GM12801 (cell line): ENCODE measurements around the gene UBE2D1.

Experiments
- TF ChIP-seq, protein P1 (sequence below): IDR thresholded peaks from one replicate; pipeline ENCODE4 v1.5.1; 2011; ENCODE audit warnings: control low read depth; ENCODE audit not compliant: insufficient read length; ENCODE audit errors: extremely low read depth

UBE2D1 gene

GRCh38 chr10:58322072-58322834 lies 12.6 kb upstream of the UBE2D1 start:
- TF ChIP-seq, protein P1, sequence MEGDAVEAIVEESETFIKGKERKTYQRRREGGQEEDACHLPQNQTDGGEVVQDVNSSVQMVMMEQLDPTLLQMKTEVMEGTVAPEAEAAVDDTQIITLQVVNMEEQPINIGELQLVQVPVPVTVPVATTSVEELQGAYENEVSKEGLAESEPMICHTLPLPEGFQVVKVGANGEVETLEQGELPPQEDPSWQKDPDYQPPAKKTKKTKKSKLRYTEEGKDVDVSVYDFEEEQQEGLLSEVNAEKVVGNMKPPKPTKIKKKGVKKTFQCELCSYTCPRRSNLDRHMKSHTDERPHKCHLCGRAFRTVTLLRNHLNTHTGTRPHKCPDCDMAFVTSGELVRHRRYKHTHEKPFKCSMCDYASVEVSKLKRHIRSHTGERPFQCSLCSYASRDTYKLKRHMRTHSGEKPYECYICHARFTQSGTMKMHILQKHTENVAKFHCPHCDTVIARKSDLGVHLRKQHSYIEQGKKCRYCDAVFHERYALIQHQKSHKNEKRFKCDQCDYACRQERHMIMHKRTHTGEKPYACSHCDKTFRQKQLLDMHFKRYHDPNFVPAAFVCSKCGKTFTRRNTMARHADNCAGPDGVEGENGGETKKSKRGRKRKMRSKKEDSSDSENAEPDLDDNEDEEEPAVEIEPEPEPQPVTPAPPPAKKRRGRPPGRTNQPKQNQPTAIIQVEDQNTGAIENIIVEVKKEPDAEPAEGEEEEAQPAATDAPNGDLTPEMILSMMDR = no peak

GRCh38 chr10:58322835-58323209 lies 12.0 kb upstream of the UBE2D1 start:
- TF ChIP-seq, protein P1 = no peak

GRCh38 chr10:58326967-58327381 lies 7.8 kb upstream of the UBE2D1 start:
- TF ChIP-seq, protein P1 = no peak

GRCh38 chr10:58328233-58328632 lies 6.6 kb upstream of the UBE2D1 start:
- TF ChIP-seq, protein P1 = no peak

GRCh38 chr10:58330431-58330830 lies 4.4 kb upstream of the UBE2D1 start:
- TF ChIP-seq, protein P1 = no peak

DNA sequence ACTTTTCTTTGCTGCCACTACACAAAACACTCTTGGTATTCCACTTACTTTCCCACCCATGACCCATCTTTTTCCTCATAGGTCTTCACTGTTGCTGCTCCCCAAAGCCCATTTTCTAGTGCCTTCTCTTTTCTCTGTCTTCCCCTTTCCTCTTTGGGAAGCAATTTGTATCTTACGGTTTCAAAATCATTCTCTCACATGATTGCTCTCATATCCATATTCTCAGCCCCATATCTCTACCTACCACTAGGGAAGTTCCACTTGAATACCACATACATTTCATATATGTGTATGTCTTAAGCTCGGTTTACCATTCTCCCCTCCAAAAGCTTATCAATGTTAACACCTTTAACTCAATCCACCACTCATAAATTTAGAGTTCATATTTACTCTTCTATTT lies 3.2 kb upstream of the UBE2D1 start:
- TF ChIP-seq, protein P1 = no peak

DNA sequence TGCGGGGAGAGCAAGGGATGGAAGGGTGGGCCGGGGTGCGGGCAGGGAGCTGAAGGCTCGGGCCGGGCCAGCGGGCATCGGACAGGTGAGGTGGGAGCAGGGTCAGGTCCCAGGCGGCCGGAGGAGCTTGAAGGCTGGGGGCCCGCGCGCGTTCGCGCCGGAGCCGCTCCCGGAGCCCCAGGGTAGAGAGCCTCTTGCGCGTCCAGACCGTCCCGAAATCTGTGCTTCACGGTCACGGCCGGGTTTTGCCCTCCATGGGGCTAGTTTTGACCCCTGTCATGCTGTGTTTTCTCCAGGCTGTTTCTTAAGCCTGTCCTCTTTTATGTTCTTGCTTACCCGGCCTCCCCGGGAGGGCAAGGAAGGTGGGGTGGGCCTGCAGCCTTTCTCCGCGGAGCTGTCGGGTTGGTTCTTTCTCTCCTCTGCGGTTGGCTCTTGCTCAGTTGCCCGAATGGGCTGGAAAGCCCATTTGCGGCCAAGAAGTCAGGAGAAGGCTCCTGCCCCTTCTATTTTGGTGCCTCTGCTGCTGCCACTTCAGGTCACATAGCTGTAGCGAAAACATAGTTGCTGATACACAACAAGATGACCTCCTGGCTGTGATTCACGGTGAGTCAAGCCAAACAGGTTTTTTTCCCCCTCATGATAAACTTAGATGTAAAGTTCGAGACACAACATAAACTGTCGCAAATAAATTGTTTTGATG lies 650 bp downstream of the UBE2D1 start:
- TF ChIP-seq, protein P1 = no peak
